HG03025 (cell line): ENCODE data around the gene DCP2.
"Not testable (repeated sequence)": the region's sequence is repeated elsewhere in the genome, so short reads cannot be mapped to it uniquely, and the experiment has no call there.

Experiments
- ATAC-seq: cut with Tn5 transposase; IDR thresholded peaks from one replicate; pipeline ENCODE4 v1.9.1; 2021; ENCODE audit warnings: mild to moderate bottlenecking, moderate library complexity; ENCODE audit not compliant: unreplicated experiment, low FRiP score

DCP2 gene

GRCh38 chr5:112976432-112977309, at the start of gene DCP2:
TSS of gene DCP2 (plus strand) at chr5:112976798. CDS start at chr5:112976934, 136 bp downstream.
- ATAC-seq, result peak; percentile 99

GRCh38 chr5:112929336-112930081, 47.1 kb upstream of the DCP2 start:
- peak; percentile 63 for ATAC-seq

- ATAC-seq, result peak; percentile 53
These were observed 46.6 kb upstream of the DCP2 start for GRCh38 chr5:112930082-112930344.

GRCh38 chr5:112931473-112931872, 45.1 kb upstream of the DCP2 start:
- no peak for ATAC-seq

GRCh38 chr5:112933105-112933504, 43.5 kb upstream of the DCP2 start:
- no peak for ATAC-seq

GRCh38 chr5:112933651-112934365, 42.8 kb upstream of the DCP2 start:
- ATAC-seq, result no peak

GRCh38 chr5:112934366-112934663, 42.3 kb upstream of the DCP2 start:
- no peak for ATAC-seq

- ATAC-seq, result no peak
These were observed 40.9 kb upstream of the DCP2 start for GRCh38 chr5:112935675-112936074.

GRCh38 chr5:112938286-112938685, 38.3 kb upstream of the DCP2 start:
- ATAC-seq, result no peak

GRCh38 chr5:112940670-112941069, 35.9 kb upstream of the DCP2 start:
- no peak for ATAC-seq

- ATAC-seq, result no peak
These were observed 28.1 kb upstream of the DCP2 start for GRCh38 chr5:112948458-112948857.

- ATAC-seq, result peak; percentile 66
These were observed 25.4 kb upstream of the DCP2 start for GRCh38 chr5:112951124-112951702.

GRCh38 chr5:112956606-112957005, 20.0 kb upstream of the DCP2 start:
- ATAC-seq, result no peak

GRCh38 chr5:112957036-112957808, 19.4 kb upstream of the DCP2 start:
- ATAC-seq, result no peak

GRCh38 chr5:112958093-112959088, 18.2 kb upstream of the DCP2 start:
- ATAC-seq, result peak; percentile 66

GRCh38 chr5:112959872-112960271, 16.7 kb upstream of the DCP2 start:
- ATAC-seq, result not testable (repeated sequence)

GRCh38 chr5:112960315-112960714, 16.3 kb upstream of the DCP2 start:
- ATAC-seq, result no peak

GRCh38 chr5:112960863-112961504, 15.6 kb upstream of the DCP2 start:
- ATAC-seq, result no peak

- ATAC-seq, result not testable (repeated sequence)
These were observed 13.2 kb upstream of the DCP2 start for GRCh38 chr5:112963374-112963733.
